Keratinocyte (primary cell): ENCODE data around the gene FITM2. TPM values are rescaled to one million over a fixed set of nuclear protein-coding genes. Genes with fewer than 3 reads are reported as not detected.

Experiments
- DNase-seq: peaks from one replicate; pipeline ENCODE4 v3.0.0-alpha.2; 2011; ENCODE audit warnings: low read depth, missing footprints, low spot score
- FAIRE-seq: peaks from 2 replicates; lab custom pipeline; 2011; peaks lifted over from hg19 to GRCh38; lab: Jason Lieb, UNC
- H2AFZ ChIP-seq: 2 replicates; pipeline ENCODE4 v1.6.0; 2012; ENCODE audit warnings: low read length, control low read depth, inconsistent platforms; ENCODE audit not compliant: control insufficient read depth
- H3K27ac ChIP-seq: 2 replicates; pipeline ENCODE4 v1.5.1; 2011; ENCODE audit warnings: low read length; ENCODE audit not compliant: control insufficient read depth, insufficient read depth
- H3K27me3 ChIP-seq: 3 replicates; pipeline ENCODE4 v1.6.0; 2011; ENCODE audit warnings: low read length; ENCODE audit not compliant: control insufficient read depth, insufficient read depth; ENCODE audit errors: extremely low read depth
- H3K36me3 ChIP-seq, 2 experiments: 2 replicates in 1 of 2; 3 replicates in 1 of 2; pipeline ENCODE4 v1.5.1; 2011; ENCODE audit warnings: low read length in 2 of 2, mild to moderate bottlenecking in 1 of 2; ENCODE audit not compliant: control insufficient read depth in 2 of 2, insufficient read depth in 2 of 2; ENCODE audit errors: extremely low read depth in 1 of 2
- H3K4me1 ChIP-seq: 3 replicates; pipeline ENCODE4 v1.5.1; 2011; ENCODE audit warnings: low read length; ENCODE audit not compliant: control insufficient read depth, insufficient read depth; ENCODE audit errors: extremely low read depth
- H3K4me2 ChIP-seq: 3 replicates; pipeline ENCODE4 v1.6.0; 2011; ENCODE audit warnings: low read depth, low read length; ENCODE audit not compliant: control insufficient read depth, insufficient read depth; ENCODE audit errors: extremely low read depth
- H3K4me3 ChIP-seq, 3 experiments: fragments of 200-600 bp in 1 of 3; sonication (generic) in 1 of 3; 2 replicates in 2 of 3; 3 replicates in 1 of 3; pipeline ENCODE4 v1.5.1; 2011 to 2016; ENCODE audit warnings: low read length in 3 of 3, mild to moderate bottlenecking in 3 of 3, control low read depth in 2 of 3, inconsistent platforms in 1 of 3, low read depth in 1 of 3, mixed read lengths in 1 of 3, mixed run types in 1 of 3, moderate library complexity in 1 of 3; ENCODE audit not compliant: control insufficient read depth in 2 of 3, insufficient read depth in 2 of 3; ENCODE audit errors: extremely low read depth in 1 of 3
- H3K79me2 ChIP-seq: 2 replicates; pipeline ENCODE4 v1.6.0; 2012; ENCODE audit warnings: low read length; ENCODE audit not compliant: control insufficient read depth, insufficient read depth
- H3K9ac ChIP-seq: 3 replicates; pipeline ENCODE4 v1.6.0; 2011; ENCODE audit warnings: low read length; ENCODE audit not compliant: control insufficient read depth, insufficient read depth; ENCODE audit errors: extremely low read depth
- H3K9me1 ChIP-seq: 3 replicates; pipeline ENCODE4 v1.6.0; 2011; ENCODE audit warnings: low read length; ENCODE audit not compliant: control insufficient read depth, insufficient read depth; ENCODE audit errors: extremely low read depth
- H3K9me3 ChIP-seq: 2 replicates; pipeline ENCODE4 v1.5.1; 2012; ENCODE audit warnings: low read depth, low read length; ENCODE audit not compliant: control insufficient read depth
- H4K20me1 ChIP-seq: 3 replicates; pipeline ENCODE4 v1.6.0; 2011; ENCODE audit warnings: low read length; ENCODE audit not compliant: control insufficient read depth, insufficient read depth; ENCODE audit errors: extremely low read depth
- CTCF ChIP-seq, 3 experiments: IDR thresholded peaks in 1 of 3; conservative IDR thresholded peaks in 1 of 3; optimal IDR thresholded peaks in 1 of 3; 2 replicates in 2 of 3; 3 replicates in 1 of 3; pipeline versions ENCODE3 to v1.5.1; 2011; ENCODE audit warnings: low read length in 3 of 3, mild to moderate bottlenecking in 3 of 3, moderate library complexity in 2 of 3, control low read depth in 1 of 3, inconsistent platforms in 1 of 3; ENCODE audit not compliant: insufficient read depth in 2 of 3; ENCODE audit errors: extremely low read depth in 1 of 3
- EZH2 ChIP-seq: IDR thresholded peaks from one replicate; pipeline ENCODE4 v1.6.1; 2012; ENCODE audit warnings: inconsistent platforms, mild to moderate bottlenecking, low read length, moderate library complexity
- dilution Hi-C: fragments of 300-500 bp; cut with MboI; formaldehyde crosslinking; loops from one replicate; pipeline ENCODE4 v1.7.0; 2020; ENCODE audit warnings: low sequenced_read_pairs; ENCODE audit not compliant: extremely low pct_ligation_motif_present
- polyA plus RNA-seq, 5 experiments: library from polyadenylated mRNA; depleted of rRNA in 3 of 5; stranded (reverse) in 3 of 5; stranded (forward) in 1 of 5; unstranded in 1 of 5; fragments of >200 nt; gene quantifications; 1 replicate in 1 of 5; 2 replicates in 3 of 5; 3 replicates in 1 of 5; pipeline versions ENCODE4 v1.2.1 to v1.2.3, GENCODE V29; 2011 to 2012; ENCODE audit warnings: missing spikeins in 2 of 5, low read depth in 1 of 5, low replicate concordance in 1 of 5

Gene FITM2
- polyA plus RNA-seq, 1 donor (not counting 4 experiments of a cell fraction or from before 2014, with no cell fraction given), result 2.9 TPM

DNA sequence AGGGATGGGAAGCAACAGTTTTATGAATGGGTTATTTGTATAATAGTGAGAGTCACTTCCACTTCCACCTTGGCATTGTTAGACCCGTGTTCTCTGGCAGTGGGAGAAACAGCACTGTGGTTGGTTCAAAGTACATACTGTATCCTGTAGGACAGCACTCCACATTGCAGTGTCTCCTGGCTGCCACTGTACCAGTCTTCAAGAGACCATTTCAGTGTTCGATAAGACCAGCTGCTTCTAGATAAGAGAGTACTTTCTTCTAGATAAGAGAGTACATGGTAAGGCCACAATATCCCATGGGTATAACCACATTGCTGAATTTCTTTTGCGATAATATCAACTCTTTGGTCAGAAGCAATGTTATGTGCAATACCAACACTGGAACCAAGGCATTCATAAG lies 28.8 kb downstream of the FITM2 start:
- dilution Hi-C loops, result no loop called here
- no peaks in the 10 kb centered on the region for H4K20me1 ChIP-seq
- H3K9me3 ChIP-seq, result no peaks in the 10 kb centered on the region
- no peak overlapping the region for H3K9ac ChIP-seq
- H3K27ac ChIP-seq, result no peak overlapping the region
- no peaks in the 10 kb centered on the region for H3K36me3 ChIP-seq
- no peak overlapping the region for H3K4me2 ChIP-seq
- H3K27me3 ChIP-seq, result no peaks in the 10 kb centered on the region
- FAIRE-seq (no peak), DNase-seq (no peak)
- no peak overlapping the region for H3K4me3 ChIP-seq
- TF ChIP-seq CTCF (optimal IDR thresholded peaks at IDR 0.05 in 1 of 3, IDR thresholded peaks at IDR 0.05 in 1 of 3, conservative IDR thresholded peaks at IDR 0.05 in 1 of 3; ENCODE audit: extremely low read depth in 1 of 3, insufficient read depth in 2 of 3, low read length in 3 of 3) (no peak), EZH2 (no peak)
- no peaks in the 10 kb centered on the region for H3K9me1 ChIP-seq
- no peaks in the 10 kb centered on the region for H3K79me2 ChIP-seq
- H2AFZ ChIP-seq, result no peak overlapping the region
- H3K4me1 ChIP-seq, result no peaks in the 10 kb centered on the region

DNA sequence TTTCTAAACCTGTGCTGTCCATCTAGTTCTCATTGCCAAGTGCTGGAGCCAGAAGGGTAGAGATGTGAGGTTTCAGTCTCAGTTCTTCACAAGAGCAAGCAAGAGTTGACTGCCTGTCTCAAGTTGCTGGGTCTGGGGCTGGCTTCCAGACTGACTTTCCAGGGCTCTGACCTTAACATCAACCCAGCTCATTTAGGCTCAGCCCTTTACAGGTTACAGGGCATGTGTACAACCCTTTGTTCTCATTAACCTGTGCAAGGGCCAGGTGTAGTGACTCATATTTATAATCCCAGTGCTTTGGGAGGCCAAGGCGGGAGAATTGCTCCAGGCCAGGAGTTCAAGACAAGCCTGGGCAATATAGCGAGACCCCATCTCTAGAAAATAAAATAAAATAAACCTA lies 30.6 kb downstream of the FITM2 start:
- no peaks in the 10 kb centered on the region for H3K79me2 ChIP-seq
- H4K20me1 ChIP-seq, result no peaks in the 10 kb centered on the region
- H3K4me2 ChIP-seq, result no peak overlapping the region
- no peaks in the 10 kb centered on the region for H3K27me3 ChIP-seq
- FAIRE-seq (no peak), DNase-seq (no peak)
- no peak overlapping the region for H3K4me3 ChIP-seq
- H2AFZ ChIP-seq, result no peak overlapping the region
- no peak for TF ChIP-seq EZH2
- TF ChIP-seq CTCF (optimal IDR thresholded peaks at IDR 0.05 in 1 of 3, IDR thresholded peaks at IDR 0.05 in 1 of 3, conservative IDR thresholded peaks at IDR 0.05 in 1 of 3; ENCODE audit: extremely low read depth in 1 of 3, insufficient read depth in 2 of 3, low read length in 3 of 3), result no peak
- H3K4me1 ChIP-seq, result no peaks in the 10 kb centered on the region
- no peaks in the 10 kb centered on the region for H3K9me3 ChIP-seq
- H3K27ac ChIP-seq, result no peak overlapping the region
- H3K9me1 ChIP-seq, result no peaks in the 10 kb centered on the region
- H3K9ac ChIP-seq, result no peak overlapping the region
- dilution Hi-C loops, result no loop called here
- H3K36me3 ChIP-seq, result no peaks in the 10 kb centered on the region
